ENCODE data around the gene IRF2BP1. TPM values are rescaled to one million over a fixed set of nuclear protein-coding genes. Genes with fewer than 3 reads are reported as not detected.

The IRF2BP1 gene
- total RNA-seq, 4 donors from 2014 or later, result 22.4 to 58.7 (median 44.2) TPM

DNA sequence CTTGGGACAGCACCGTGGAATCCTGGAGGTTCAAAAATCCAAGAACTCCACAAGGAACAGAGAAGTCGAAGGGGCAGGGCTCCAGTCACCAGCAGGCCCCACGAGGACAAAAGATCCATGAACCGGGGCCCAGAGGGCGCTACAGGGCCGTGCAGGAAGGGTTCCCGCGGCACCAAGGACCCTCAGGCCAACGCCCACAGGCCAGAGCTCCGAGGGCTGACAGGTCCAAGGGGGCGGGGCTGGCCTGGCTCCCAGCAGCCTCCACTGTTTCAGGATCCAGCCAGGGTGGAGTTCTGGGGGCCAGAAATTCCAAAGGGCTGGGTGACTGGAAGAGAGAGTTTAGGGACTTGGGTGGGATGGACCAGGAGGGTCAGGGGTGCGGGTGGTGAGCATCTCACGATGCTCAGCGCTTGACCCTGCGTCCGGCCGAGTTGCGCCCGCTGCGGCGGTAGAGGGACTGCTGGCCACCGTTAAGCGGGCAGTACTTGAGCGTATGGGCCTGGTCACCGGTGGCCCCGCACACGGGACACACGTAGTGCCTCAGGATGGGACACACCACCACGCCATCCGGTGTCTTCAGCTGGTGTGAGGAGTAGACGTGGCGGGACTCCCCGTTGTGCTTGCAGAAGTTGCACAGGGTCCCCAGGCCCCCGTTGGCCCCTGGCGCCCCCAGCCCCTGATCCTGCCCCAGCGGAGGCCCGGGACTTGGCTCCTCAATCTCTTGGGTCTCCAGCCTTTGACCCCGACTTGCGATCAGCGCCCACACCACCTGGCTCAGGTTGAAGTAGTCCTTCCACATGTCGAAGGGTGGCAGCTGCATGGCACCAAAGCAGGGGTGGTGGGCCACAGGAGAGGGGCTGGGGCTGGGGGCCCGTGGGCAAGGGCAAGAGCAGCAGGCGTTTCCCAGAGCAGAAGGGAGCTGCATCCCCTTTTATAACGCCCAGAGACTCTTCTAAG, 28.2 kb upstream of the IRF2BP1 start, which contains the start of gene NANOS2:
Gene NANOS2, minus strand, starts transcription at position 905 of the 957 bp plus-strand sequence. Its CDS starts 85 bp downstream, at position 820.
- TF ChIP-seq, protein P1, sequence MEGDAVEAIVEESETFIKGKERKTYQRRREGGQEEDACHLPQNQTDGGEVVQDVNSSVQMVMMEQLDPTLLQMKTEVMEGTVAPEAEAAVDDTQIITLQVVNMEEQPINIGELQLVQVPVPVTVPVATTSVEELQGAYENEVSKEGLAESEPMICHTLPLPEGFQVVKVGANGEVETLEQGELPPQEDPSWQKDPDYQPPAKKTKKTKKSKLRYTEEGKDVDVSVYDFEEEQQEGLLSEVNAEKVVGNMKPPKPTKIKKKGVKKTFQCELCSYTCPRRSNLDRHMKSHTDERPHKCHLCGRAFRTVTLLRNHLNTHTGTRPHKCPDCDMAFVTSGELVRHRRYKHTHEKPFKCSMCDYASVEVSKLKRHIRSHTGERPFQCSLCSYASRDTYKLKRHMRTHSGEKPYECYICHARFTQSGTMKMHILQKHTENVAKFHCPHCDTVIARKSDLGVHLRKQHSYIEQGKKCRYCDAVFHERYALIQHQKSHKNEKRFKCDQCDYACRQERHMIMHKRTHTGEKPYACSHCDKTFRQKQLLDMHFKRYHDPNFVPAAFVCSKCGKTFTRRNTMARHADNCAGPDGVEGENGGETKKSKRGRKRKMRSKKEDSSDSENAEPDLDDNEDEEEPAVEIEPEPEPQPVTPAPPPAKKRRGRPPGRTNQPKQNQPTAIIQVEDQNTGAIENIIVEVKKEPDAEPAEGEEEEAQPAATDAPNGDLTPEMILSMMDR (IDR thresholded peaks at IDR 0.05), result no peak
- TF ChIP-seq EP300 (IDR thresholded peaks at IDR 0.05) (no peak), POLR2A (IDR thresholded peaks at IDR 0.05; ENCODE audit: low read depth) (no peak), POLR2AphosphoS5 (IDR thresholded peaks at IDR 0.05) (no peak)
- H3K27me3 ChIP-seq, result peaks cover 0 to 70% (median 2%) of the 10 kb centered on the region in 4 donors
- 36% methylated on average over 10 of the region's 44 CpGs for WGBS
- H3K9me3 ChIP-seq, result no peaks in the 10 kb centered on the region
- no peaks in the 10 kb centered on the region for H3K36me3 ChIP-seq
- intact Hi-C loops (cut with DNase I), result no loop called here
- no peak within 1 kb of the TSS for H3K4me3 ChIP-seq
- H3K4me1 ChIP-seq, result no peaks in the 10 kb centered on the region
- DNase-seq (ENCODE audit: extremely low spot score), result no peak
- H3K27ac ChIP-seq (replicated peaks in 1 of 4), result no peak within 1 kb of the TSS

DNA sequence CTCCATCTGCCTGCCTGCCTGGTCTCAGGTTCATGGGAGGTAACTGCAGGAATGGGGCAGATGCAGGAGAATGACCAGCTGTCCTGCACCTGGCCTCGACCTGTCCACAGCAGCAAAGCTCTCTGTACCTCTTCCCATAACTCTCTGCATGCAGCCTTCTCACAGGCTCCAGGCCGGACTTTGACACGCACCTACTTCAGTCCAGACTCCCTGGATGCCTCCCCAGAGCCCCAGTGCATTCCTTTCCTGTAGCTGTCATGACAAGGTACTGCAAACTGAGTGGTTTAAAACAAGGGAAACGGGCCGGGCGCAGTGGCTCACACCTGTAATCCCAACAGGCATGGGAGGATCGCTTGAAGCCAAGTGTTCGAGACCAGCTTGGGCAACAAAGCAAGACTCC, 25.4 kb upstream of the IRF2BP1 start:
- WGBS, result 74% methylated on average over 7 of the region's 8 CpGs
- Histone ChIP-seq H3K27ac (replicated peaks in 1 of 4) (no peak overlapping the region), H3K9me3 (no peaks in the 10 kb centered on the region), H3K4me3 (no peak overlapping the region), H3K36me3 (no peaks in the 10 kb centered on the region), H3K27me3 (peaks cover 0 to 60% (median 2%) of the 10 kb centered on the region in 4 donors), H3K4me1 (no peaks in the 10 kb centered on the region)
- TF ChIP-seq POLR2AphosphoS5 (IDR thresholded peaks at IDR 0.05) (no peak), EP300 (IDR thresholded peaks at IDR 0.05) (no peak), POLR2A (IDR thresholded peaks at IDR 0.05; ENCODE audit: low read depth) (no peak)
- TF ChIP-seq, protein P1 (IDR thresholded peaks at IDR 0.05), result no peak
- intact Hi-C loops (cut with DNase I), result no loop called here
- DNase-seq (ENCODE audit: extremely low spot score), result no peak

DNA sequence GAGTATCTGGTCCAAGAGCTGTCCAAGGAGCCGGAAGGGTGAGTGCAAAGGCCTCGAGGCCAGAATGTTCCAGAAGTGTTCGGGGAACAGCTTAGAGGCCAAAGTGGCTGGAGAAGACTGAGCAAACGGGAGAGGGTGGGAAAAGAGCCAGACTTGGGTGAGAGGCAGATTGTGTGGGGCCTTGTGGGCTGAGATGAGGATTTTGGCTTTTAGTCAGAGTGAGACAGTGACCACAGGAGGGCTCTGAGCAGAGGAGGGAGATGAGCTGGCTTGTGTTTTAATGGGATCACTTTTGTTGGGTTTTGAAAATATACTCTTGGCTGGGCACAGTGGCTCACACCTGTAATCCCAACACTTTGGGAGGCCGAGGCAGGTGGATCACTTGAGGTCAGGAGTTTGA, 23.0 kb upstream of the IRF2BP1 start:
- WGBS, result 78% methylated on average over 5 of the region's 5 CpGs
- H3K4me1 ChIP-seq, result no peaks in the 10 kb centered on the region
- TF ChIP-seq POLR2AphosphoS5 (IDR thresholded peaks at IDR 0.05), result no peak
- no peak for TF ChIP-seq EP300 (IDR thresholded peaks at IDR 0.05)
- TF ChIP-seq POLR2A (IDR thresholded peaks at IDR 0.05; ENCODE audit: low read depth), result no peak
- TF ChIP-seq, protein P1 (IDR thresholded peaks at IDR 0.05), result no peak
- H3K27me3 ChIP-seq, result peaks cover 0 to 40% (median 1%) of the 10 kb centered on the region in 4 donors
- H3K36me3 ChIP-seq, result no peaks in the 10 kb centered on the region
- no peak for DNase-seq (ENCODE audit: extremely low spot score)
- H3K4me3 ChIP-seq, result no peak overlapping the region
- no peaks in the 10 kb centered on the region for H3K9me3 ChIP-seq
- no peak overlapping the region for H3K27ac ChIP-seq (replicated peaks in 1 of 4)
- intact Hi-C loops (cut with DNase I), result loop anchor here (10.0 kb wide), 1 partner anchor 86 kb away; the partner anchor contains the start of gene CCDC61

DNA sequence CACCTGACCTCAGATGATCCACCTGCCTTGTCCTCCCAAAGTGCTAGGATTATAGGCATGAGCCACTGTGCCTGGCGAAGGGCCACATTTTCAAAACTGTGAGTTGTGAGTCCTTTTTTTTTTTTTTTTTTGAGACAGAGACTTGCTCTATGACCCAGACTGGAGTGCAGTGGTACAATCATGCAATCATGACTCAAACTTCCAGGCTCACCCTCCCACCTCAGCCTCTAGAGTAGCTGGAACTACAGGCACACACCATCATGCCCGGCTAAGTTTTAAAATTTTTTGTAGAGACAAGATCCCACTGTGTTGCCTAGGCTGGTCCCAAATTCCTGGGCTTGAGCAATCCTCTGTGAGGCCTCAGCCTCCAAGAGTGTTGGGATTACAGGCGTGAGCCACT, 20.3 kb upstream of the IRF2BP1 start:
- H3K9me3 ChIP-seq, result no peaks in the 10 kb centered on the region
- WGBS, result 93% methylated on average over 3 of the region's 3 CpGs

More for the DNA sequence above, 20.3 kb upstream of the IRF2BP1 start:
- intact Hi-C loops (cut with DNase I), result loop anchor here (10.0 kb wide), 1 partner anchor 89 kb away; the partner anchor contains the start of gene CCDC61
- TF ChIP-seq POLR2A (IDR thresholded peaks at IDR 0.05; ENCODE audit: low read depth) (no peak), POLR2AphosphoS5 (IDR thresholded peaks at IDR 0.05) (no peak), EP300 (IDR thresholded peaks at IDR 0.05) (no peak)
- TF ChIP-seq, protein P1 (IDR thresholded peaks at IDR 0.05), result no peak
- no peak overlapping the region for H3K4me3 ChIP-seq
- H3K27ac ChIP-seq (replicated peaks in 1 of 4), result no peak overlapping the region
- peaks cover 0 to 14% (median 2%) of the 10 kb centered on the region in 4 donors for H3K27me3 ChIP-seq
- no peaks in the 10 kb centered on the region for H3K36me3 ChIP-seq
- H3K4me1 ChIP-seq, result peaks cover 11 to 19% (median 17%) of the 10 kb centered on the region in 4 donors
- DNase-seq (ENCODE audit: extremely low spot score), result no peak

Data from esophagus muscularis mucosa (tissue), 4 donors.